ENCODE data around the gene UBE2QL1. TPM values are rescaled to one million over a fixed set of nuclear protein-coding genes. Genes with fewer than 3 reads are reported as not detected.

The UBE2QL1 gene
- total RNA-seq, 1 donor from 2014 or later: 5.6 TPM

- Mint-ChIP-seq H3K36me3 (no peaks in the 10 kb centered on the region), H3K4me1 (ENCODE audit: unreplicated experiment) (peaks cover 4% of the 10 kb centered on the region), H3K27me3 (peaks cover 22% of the 10 kb centered on the region), H3K9me3 (no peaks in the 10 kb centered on the region), H3K27ac (no peak overlapping the region), H3K4me3 (no peak overlapping the region)
- DNase-seq (ENCODE audit: extremely low spot score, unreplicated experiment): no peak
- no peak for TF ChIP-seq CTCF (conservative IDR thresholded peaks at IDR 0.05)
These were observed 74.3 kb downstream of the UBE2QL1 start for GRCh38 chr5:6522923-6523322.

GRCh38 chr5:6525422-6525821, 76.8 kb downstream of the UBE2QL1 start:
- no peak for TF ChIP-seq CTCF (conservative IDR thresholded peaks at IDR 0.05)
- Mint-ChIP-seq H3K27ac (no peak overlapping the region), H3K4me3 (no peak overlapping the region), H3K27me3 (peaks cover 26% of the 10 kb centered on the region), H3K4me1 (ENCODE audit: unreplicated experiment) (peaks cover 4% of the 10 kb centered on the region), H3K36me3 (no peaks in the 10 kb centered on the region), H3K9me3 (no peaks in the 10 kb centered on the region)
- DNase-seq (ENCODE audit: extremely low spot score, unreplicated experiment): no peak

DNA sequence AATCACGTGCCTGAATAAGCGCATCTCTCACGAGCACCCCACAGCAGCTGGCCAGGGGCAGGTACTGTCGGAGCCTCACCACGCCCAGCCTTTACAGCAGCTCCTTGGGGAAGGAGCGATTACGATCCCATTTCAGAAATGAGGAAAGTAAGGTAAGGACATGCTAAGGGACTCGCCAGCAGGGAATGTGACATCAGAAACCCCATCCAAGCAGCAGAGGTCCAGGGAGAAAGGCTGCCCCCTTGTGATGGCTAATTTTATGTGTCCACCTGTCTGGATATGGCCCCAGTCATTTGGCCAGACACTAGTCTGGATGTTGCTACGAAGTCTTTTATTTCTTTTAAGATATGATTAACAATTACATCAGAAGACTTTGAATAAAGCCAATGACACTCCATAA, 77.3 kb downstream of the UBE2QL1 start:
- H3K27me3 Mint-ChIP-seq: peaks cover 23% of the 10 kb centered on the region
- H3K4me1 Mint-ChIP-seq (ENCODE audit: unreplicated experiment): peaks cover 4% of the 10 kb centered on the region
- TF ChIP-seq CTCF (conservative IDR thresholded peaks at IDR 0.05): peak; percentile 69
- no peaks in the 10 kb centered on the region for H3K9me3 Mint-ChIP-seq
- no peak for DNase-seq (ENCODE audit: extremely low spot score, unreplicated experiment)
- no peak overlapping the region for H3K27ac Mint-ChIP-seq
- H3K4me3 Mint-ChIP-seq: no peak overlapping the region
- H3K36me3 Mint-ChIP-seq: no peaks in the 10 kb centered on the region

DNA sequence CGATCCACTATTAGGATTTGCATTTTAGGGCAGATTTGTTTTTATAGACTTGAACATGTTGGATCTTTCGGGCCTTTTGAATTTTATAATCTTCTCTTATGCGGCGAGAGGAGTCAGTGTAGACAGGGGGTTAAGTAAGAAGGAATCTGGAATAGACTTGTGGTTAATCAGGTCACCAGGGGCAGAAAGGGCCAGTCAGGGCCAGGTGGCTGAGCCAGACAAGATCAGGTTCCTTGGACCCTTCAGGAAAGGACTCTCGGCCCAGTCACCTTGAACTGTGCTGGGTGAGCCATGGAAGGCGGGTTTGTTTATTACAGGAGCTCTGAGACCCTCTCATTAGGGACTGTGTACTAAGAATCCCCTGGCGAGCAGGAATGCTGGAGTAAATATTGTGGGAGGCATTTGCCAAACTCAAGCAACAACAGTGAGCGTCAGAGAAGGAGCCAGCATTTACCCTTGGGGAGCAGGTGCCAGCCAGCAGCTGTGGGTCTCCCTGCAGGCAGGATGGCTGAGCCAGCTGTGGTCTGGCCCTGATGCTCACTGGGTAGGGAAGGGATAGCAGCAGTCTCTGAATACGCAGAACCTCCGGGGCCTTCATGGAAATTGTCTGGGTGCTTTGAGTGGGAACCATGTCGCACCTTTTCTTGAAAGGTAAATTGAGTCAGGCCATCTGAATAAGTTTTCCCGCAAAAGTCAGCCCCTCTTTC, 79.2 kb downstream of the UBE2QL1 start:
- DNase-seq (ENCODE audit: extremely low spot score, unreplicated experiment): no peak
- no peak overlapping the region for H3K4me3 Mint-ChIP-seq
- no peaks in the 10 kb centered on the region for H3K9me3 Mint-ChIP-seq

DNA sequence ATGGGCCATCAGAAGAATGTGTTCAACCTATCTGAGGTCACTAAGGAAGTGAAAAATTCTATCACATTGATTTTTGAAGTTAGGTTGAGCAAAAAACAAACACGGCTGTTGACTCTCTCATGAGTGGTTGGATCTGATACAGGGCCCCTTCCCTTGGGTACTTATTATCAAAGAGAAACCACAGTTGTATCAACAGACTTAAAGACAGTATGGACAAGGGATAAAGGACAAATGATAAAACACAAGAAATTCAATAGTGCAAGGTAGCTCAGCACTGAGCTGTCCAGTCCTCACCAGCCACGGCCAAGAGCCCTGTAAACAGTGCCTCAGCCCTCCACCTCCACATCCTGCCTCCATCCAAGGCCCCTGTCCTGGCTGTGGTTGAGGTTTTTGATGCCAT, 86.9 kb downstream of the UBE2QL1 start:
- Mint-ChIP-seq H3K27ac (no peak overlapping the region), H3K9me3 (no peaks in the 10 kb centered on the region), H3K4me1 (ENCODE audit: unreplicated experiment) (no peaks in the 10 kb centered on the region), H3K4me3 (no peak overlapping the region), H3K27me3 (peaks cover 36% of the 10 kb centered on the region), H3K36me3 (no peaks in the 10 kb centered on the region)
- TF ChIP-seq CTCF (conservative IDR thresholded peaks at IDR 0.05): no peak
- no peak for DNase-seq (ENCODE audit: extremely low spot score, unreplicated experiment)

More for the DNA sequence above, 79.2 kb downstream of the UBE2QL1 start:
- Mint-ChIP-seq H3K4me1 (ENCODE audit: unreplicated experiment) (no peaks in the 10 kb centered on the region), H3K27ac (no peak overlapping the region), H3K27me3 (peaks cover 23% of the 10 kb centered on the region), H3K36me3 (no peaks in the 10 kb centered on the region)
- TF ChIP-seq CTCF (conservative IDR thresholded peaks at IDR 0.05): no peak

All from type B pancreatic cell (in vitro differentiated cells).